H9 (cell line): ENCODE results near the gene NEK4. TPM values are rescaled to one million over a fixed set of nuclear protein-coding genes. Genes with fewer than 3 reads are reported as not detected.

ENCODE experiments used
- DNase-seq: peaks from one replicate; pipeline ENCODE4 v3.0.0-alpha.2; 2017
- H2AFZ ChIP-seq: one replicate; pipeline ENCODE4 v1.6.1; 2013; ENCODE audit warnings: mild to moderate bottlenecking, low read length, control low read depth, moderate library complexity
- H2AK5ac ChIP-seq: 2 replicates; pipeline ENCODE4 v1.6.1; 2013; ENCODE audit warnings: low read length, control low read depth, mixed read lengths; ENCODE audit not compliant: insufficient read length
- H2BK120ac ChIP-seq: one replicate; pipeline ENCODE4 v1.6.1; 2013; ENCODE audit warnings: low read depth, mild to moderate bottlenecking, low read length, control low read depth, inconsistent platforms; ENCODE audit not compliant: poor library complexity, severe bottlenecking
- H2BK12ac ChIP-seq: 2 replicates; pipeline ENCODE4 v1.6.1; 2013; ENCODE audit warnings: low read length, control low read depth, mixed read lengths, low read depth; ENCODE audit not compliant: insufficient read length
- H2BK15ac ChIP-seq: 2 replicates; pipeline ENCODE4 v1.6.1; 2013; ENCODE audit warnings: low read depth, low read length, control low read depth
- H2BK20ac ChIP-seq: one replicate; pipeline ENCODE4 v1.6.1; 2013; ENCODE audit warnings: low read depth, mild to moderate bottlenecking, low read length, control low read depth, inconsistent platforms; ENCODE audit not compliant: poor library complexity, severe bottlenecking
- H2BK5ac ChIP-seq: 2 replicates; pipeline ENCODE4 v1.6.1; 2013; ENCODE audit warnings: low read length, control low read depth, mixed read lengths; ENCODE audit not compliant: insufficient read length
- H3K14ac ChIP-seq: 2 replicates; pipeline ENCODE4 v1.6.1; 2013; ENCODE audit warnings: low read length, control low read depth; ENCODE audit not compliant: insufficient read depth
- H3K18ac ChIP-seq: 2 replicates; pipeline ENCODE4 v1.6.1; 2013; ENCODE audit warnings: low read depth, mild to moderate bottlenecking, mixed read lengths, low read length, control low read depth; ENCODE audit not compliant: insufficient read length
- H3K23ac ChIP-seq: 2 replicates; pipeline ENCODE4 v1.6.1; 2013; ENCODE audit warnings: low read length, control low read depth, mixed read lengths, low read depth; ENCODE audit not compliant: insufficient read length
- H3K23me2 ChIP-seq: 2 replicates; pipeline ENCODE4 v1.6.1; 2013; ENCODE audit warnings: low read depth, mild to moderate bottlenecking, mixed read lengths, low read length, control low read depth; ENCODE audit not compliant: insufficient read length, poor library complexity, severe bottlenecking
- H3K27ac ChIP-seq: 2 replicates; pipeline ENCODE4 v1.5.1; 2013; ENCODE audit warnings: low read length, control low read depth, mixed read lengths, low read depth; ENCODE audit not compliant: insufficient read length
- H3K27me3 ChIP-seq: 2 replicates; pipeline ENCODE4 v1.6.1; 2013; ENCODE audit warnings: low read length, control low read depth, inconsistent platforms; ENCODE audit not compliant: insufficient read depth
- H3K4ac ChIP-seq: 2 replicates; pipeline ENCODE4 v1.6.1; 2013; ENCODE audit warnings: low read depth, mild to moderate bottlenecking, control low read depth, inconsistent platforms, low read length, moderate library complexity
- H3K4me1 ChIP-seq: 2 replicates; pipeline ENCODE4 v1.6.1; 2013; ENCODE audit warnings: low read length, control low read depth, inconsistent platforms; ENCODE audit not compliant: insufficient read depth
- H3K4me2 ChIP-seq: 2 replicates; pipeline ENCODE4 v1.6.1; 2013; ENCODE audit warnings: low read length, control low read depth, mixed read lengths; ENCODE audit not compliant: insufficient read length, insufficient read depth
- H3K56ac ChIP-seq: 2 replicates; pipeline ENCODE4 v1.6.1; 2013; ENCODE audit warnings: low read depth, mild to moderate bottlenecking, mixed read lengths, low read length, control low read depth; ENCODE audit not compliant: insufficient read length
- H3K79me1 ChIP-seq: 2 replicates; pipeline ENCODE4 v1.6.1; 2013; ENCODE audit warnings: low read depth, mild to moderate bottlenecking, moderate library complexity, low read length, control low read depth, inconsistent platforms; ENCODE audit not compliant: insufficient read depth, poor library complexity, severe bottlenecking
- H3K79me2 ChIP-seq: 2 replicates; pipeline ENCODE4 v1.6.1; 2013; ENCODE audit warnings: low read length, control low read depth, inconsistent platforms; ENCODE audit not compliant: insufficient read depth
- H3K9ac ChIP-seq: 2 replicates; pipeline ENCODE4 v1.6.1; 2013; ENCODE audit warnings: low read length, control low read depth, mixed read lengths; ENCODE audit not compliant: insufficient read length; ENCODE audit errors: extremely low read depth
- H3K9me3 ChIP-seq: one replicate; pipeline ENCODE4 v1.6.1; 2013; ENCODE audit warnings: low read depth, low read length, inconsistent platforms; ENCODE audit not compliant: control insufficient read depth
- H3T11ph ChIP-seq: one replicate; pipeline ENCODE4 v1.6.1; 2013; ENCODE audit warnings: mild to moderate bottlenecking, low read length, control low read depth, inconsistent platforms
- H4K20me1 ChIP-seq: one replicate; pipeline ENCODE4 v1.6.1; 2013; ENCODE audit not compliant: control insufficient read depth, insufficient read length, insufficient read depth
- H4K5ac ChIP-seq: 2 replicates; pipeline ENCODE4 v1.6.1; 2013; ENCODE audit warnings: low read depth, mild to moderate bottlenecking, mixed read lengths, low read length, control low read depth; ENCODE audit not compliant: insufficient read length
- H4K8ac ChIP-seq: replicated peaks from 2 replicates; pipeline ENCODE4 v1.6.1; 2013; ENCODE audit warnings: low read length, control low read depth, mixed read lengths, low read depth; ENCODE audit not compliant: insufficient read length
- H4K91ac ChIP-seq: 2 replicates; pipeline ENCODE4 v1.6.1; 2013; ENCODE audit warnings: low read depth, mild to moderate bottlenecking, moderate library complexity, mixed read lengths, low read length, control low read depth; ENCODE audit not compliant: insufficient read length
- H3K27ac Mint-ChIP-seq, 3 experiments: 2 replicates in 2 of 3; 3 replicates in 1 of 3; pipeline ENCODE4 v1.8.0; 2020 to 2021; ENCODE audit warnings: mixed read lengths in 3 of 3, mild to moderate bottlenecking in 1 of 3, moderate library complexity in 1 of 3
- H3K27me3 Mint-ChIP-seq: 2 replicates; pipeline ENCODE4 v1.8.0; 2021; ENCODE audit warnings: low read depth, mild to moderate bottlenecking, moderate library complexity, mixed read lengths
- H3K36me3 Mint-ChIP-seq, 3 experiments: 2 replicates in 2 of 3; 3 replicates in 1 of 3; pipeline ENCODE4 v1.8.0; 2020 to 2021; ENCODE audit warnings: low read depth in 3 of 3, mixed read lengths in 3 of 3; ENCODE audit not compliant: insufficient read depth in 1 of 3
- H3K4me1 Mint-ChIP-seq, 2 experiments: 2 replicates each; pipeline ENCODE4 v1.8.0; 2020; ENCODE audit warnings: mixed read lengths in 2 of 2
- H3K4me3 Mint-ChIP-seq, 2 experiments: 2 replicates in 1 of 2; 3 replicates in 1 of 2; pipeline ENCODE4 v1.8.0; 2020 to 2021; ENCODE audit warnings: mild to moderate bottlenecking in 2 of 2, mixed read lengths in 2 of 2, moderate library complexity in 1 of 2
- H3K9me3 Mint-ChIP-seq, 2 experiments: 2 replicates in 1 of 2; 3 replicates in 1 of 2; pipeline ENCODE4 v1.8.0; 2020; ENCODE audit warnings: mild to moderate bottlenecking in 2 of 2, mixed read lengths in 2 of 2, moderate library complexity in 1 of 2
- CTCF ChIP-seq: fragments of 200-600 bp; sonication (generic); conservative IDR thresholded peaks from 3 replicates; pipeline ENCODE4 v1.8.0; 2021; ENCODE audit warnings: antibody characterized with exemption, mild to moderate bottlenecking
- WGBS: extraction: QIAGEN DNeasy Blood & Tissue Kit; methylation state at CpG from one replicate; pipeline ENCODE4 v1.1.7; 2013; ENCODE audit warnings: missing lambda C conversion rate, low lambda C conversion rate, mixed read lengths; ENCODE audit not compliant: insufficient read length; ENCODE audit errors: extremely low coverage; 5-methylcytosine and 5-hydroxymethylcytosine counted together
- total RNA-seq: library from RNA; stranded (reverse); gene quantifications from 2 replicates; pipeline ENCODE4 v1.2.1, GENCODE V29; 2021

NEK4 gene
- total RNA-seq, 1 experiment from 2014 or later = 36.0 TPM

GRCh38 chr3:52790741-52791140 lies 20.0 kb upstream of the NEK4 start:
- no peak overlapping the region for H2BK5ac ChIP-seq
- no peaks in the 10 kb centered on the region for H4K20me1 ChIP-seq
- no peaks in the 10 kb centered on the region; a peak in 1 of 5 replicates for H3K9me3 Mint-ChIP-seq
- no peak overlapping the region; the same call in 1 of the 2 replicates for H3K14ac ChIP-seq
- no peak overlapping the region for H4K5ac ChIP-seq
- H3K36me3 Mint-ChIP-seq = no peaks in the 10 kb centered on the region; a peak in 1 of 7 replicates
- H3K4me2 ChIP-seq = no peak overlapping the region
- no peaks in the 10 kb centered on the region for H3K23me2 ChIP-seq
- H3K4me1 Mint-ChIP-seq = no peaks in the 10 kb centered on the region
- no peaks in the 10 kb centered on the region for H3K9me3 ChIP-seq
- no peaks in the 10 kb centered on the region for H3K27me3 ChIP-seq
- no peak overlapping the region for H3K18ac ChIP-seq
- TF ChIP-seq CTCF = no peak
- no peak overlapping the region for H3K27ac ChIP-seq
- H2BK20ac ChIP-seq = no peak overlapping the region
- no peak overlapping the region for H2BK12ac ChIP-seq
- no peak overlapping the region for H3T11ph ChIP-seq
- no peak overlapping the region for H3K56ac ChIP-seq
- H3K9ac ChIP-seq = no peak overlapping the region
- no peak overlapping the region for H3K23ac ChIP-seq
- no CpG with 5 or more reads among the region's 13 CpGs for WGBS
- H2BK15ac ChIP-seq = no peak overlapping the region
- no peak for DNase-seq
- peaks cover 2% of the 10 kb centered on the region for H3K27me3 Mint-ChIP-seq
- H3K4ac ChIP-seq = no peak overlapping the region
- no peak overlapping the region for H3K4me3 Mint-ChIP-seq
- no peak overlapping the region for H2AK5ac ChIP-seq
- H3K27ac Mint-ChIP-seq = no peak overlapping the region; a peak in 1 of 7 replicates
- no peak overlapping the region for H2BK120ac ChIP-seq
- H2AFZ ChIP-seq = no peak overlapping the region
- H3K79me2 ChIP-seq = no peaks in the 10 kb centered on the region
- H4K91ac ChIP-seq = no peak overlapping the region
- H4K8ac ChIP-seq = no peak overlapping the region
- H3K79me1 ChIP-seq = no peaks in the 10 kb centered on the region
- H3K4me1 ChIP-seq = no peaks in the 10 kb centered on the region
